Neural progenitor cell (in vitro differentiated cells): ENCODE results near the gene ZBTB25.

Experiments used
- CTCF ChIP-seq: fragments of 200-600 bp; sonication (generic); IDR thresholded peaks from 2 replicates; pipeline ENCODE4 v1.5.1; 2017; ENCODE audit warnings: antibody characterized with exemption, mild to moderate bottlenecking
- EZH2phosphoT487 ChIP-seq: fragments of 200-600 bp; sonication (generic); IDR thresholded peaks from 2 replicates; pipeline ENCODE4 v1.6.1; 2017; ENCODE audit warnings: antibody characterized with exemption

GRCh38 chr14:64476438-64476837, 27.2 kb downstream of the ZBTB25 start:
- TF ChIP-seq CTCF (no peak), EZH2phosphoT487 (no peak)
